IMR-90 (cell line): ENCODE measurements around the gene TAAR2. TPM values are rescaled to one million over a fixed set of nuclear protein-coding genes. Genes with fewer than 3 reads are reported as not detected.

Experiments used
- ATAC-seq: fragments of 200-7000 bp; cut with Tn5 transposase; 2 replicates; pipeline ENCODE4 v1.9.1; 2020; ENCODE audit warnings: low read depth, mild to moderate bottlenecking, moderate library complexity
- BruUV-seq: library from RNA; stranded (reverse); fragments of 400-500 nt; replicated peaks from 2 replicates; lab custom pipeline; 2021; lab: Mats Ljungman, UMichigan
- CTCF ChIA-PET: fragments of 300-600 bp; formaldehyde crosslinking; extraction: SDS; loops from one replicate; lab custom pipeline; 2021; ENCODE audit warnings: antibody characterized with exemption; lab: Yijun Ruan, JAX
- POLR2A ChIA-PET: fragments of 300-600 bp; sonication (Branson Sonifier 250); formaldehyde crosslinking; loops from one replicate; lab custom pipeline; 2022; ENCODE audit warnings: antibody characterized with exemption; ENCODE audit not compliant: unreplicated experiment; lab: Charles Lee
- DNase-seq: peaks from one replicate; pipeline ENCODE4 v3.0.0; 2013
- H2AFZ ChIP-seq: replicated peaks from 2 replicates; pipeline ENCODE3; 2013; ENCODE audit warnings: low read length, mild to moderate bottlenecking; ENCODE audit not compliant: poor library complexity
- H2AK5ac ChIP-seq: 2 replicates; pipeline ENCODE4 v1.6.1; 2013; ENCODE audit warnings: low read depth, low read length, inconsistent platforms
- H2AK9ac ChIP-seq: replicated peaks from 2 replicates; pipeline ENCODE3; 2013; ENCODE audit warnings: mild to moderate bottlenecking, low read depth, low read length, moderate library complexity; ENCODE audit not compliant: poor library complexity
- H2BK120ac ChIP-seq: 2 replicates; pipeline ENCODE4 v1.6.1; 2013; ENCODE audit warnings: low read depth, low read length, inconsistent platforms
- H2BK15ac ChIP-seq: 3 replicates; pipeline ENCODE4 v1.6.1; 2013; ENCODE audit warnings: low read depth, low read length, inconsistent platforms
- H2BK20ac ChIP-seq: 2 replicates; pipeline ENCODE4 v1.6.1; 2013; ENCODE audit warnings: low read depth, mild to moderate bottlenecking, inconsistent platforms, low read length, moderate library complexity
- H2BK5ac ChIP-seq: 2 replicates; pipeline ENCODE4 v1.6.1; 2013; ENCODE audit warnings: mild to moderate bottlenecking, low read depth, low read length, inconsistent platforms; ENCODE audit not compliant: poor library complexity, severe bottlenecking
- H3K14ac ChIP-seq: replicated peaks from 2 replicates; pipeline ENCODE4 v1.6.1; 2013; ENCODE audit warnings: low read depth, low read length, inconsistent platforms
- H3K18ac ChIP-seq: 2 replicates; pipeline ENCODE4 v1.6.1; 2013; ENCODE audit warnings: low read depth, low read length, control low read depth
- H3K23ac ChIP-seq: 2 replicates; pipeline ENCODE4 v1.6.1; 2013; ENCODE audit warnings: low read depth, low read length, inconsistent platforms
- H3K27ac ChIP-seq: 2 replicates; pipeline ENCODE4 v1.5.1; 2013; ENCODE audit warnings: mild to moderate bottlenecking, control low read depth, low read length; ENCODE audit not compliant: insufficient read depth
- H3K27me3 ChIP-seq: 2 replicates; pipeline ENCODE4 v1.6.1; 2013; ENCODE audit warnings: low read length; ENCODE audit not compliant: control insufficient read depth, insufficient read depth
- H3K36me3 ChIP-seq: 2 replicates; pipeline ENCODE4 v1.6.1; 2013; ENCODE audit warnings: low read length, mixed read lengths; ENCODE audit not compliant: control insufficient read depth, insufficient read depth
- H3K4ac ChIP-seq: 2 replicates; pipeline ENCODE4 v1.6.1; 2013; ENCODE audit warnings: low read depth, low read length, inconsistent platforms
- H3K4me1 ChIP-seq: 2 replicates; pipeline ENCODE4 v1.6.1; 2013; ENCODE audit warnings: low read length, mixed read lengths; ENCODE audit not compliant: control insufficient read depth, insufficient read depth
- H3K4me2 ChIP-seq: 2 replicates; pipeline ENCODE4 v1.6.1; 2013; ENCODE audit warnings: low read depth, mild to moderate bottlenecking, control low read depth, low read length, moderate library complexity
- H3K4me3 ChIP-seq: 2 replicates; pipeline ENCODE4 v1.5.1; 2013; ENCODE audit warnings: low read depth, mild to moderate bottlenecking, control low read depth, low read length, moderate library complexity; ENCODE audit not compliant: insufficient read depth
- H3K56ac ChIP-seq: 2 replicates; pipeline ENCODE4 v1.6.1; 2013; ENCODE audit warnings: low read length, inconsistent platforms; ENCODE audit not compliant: insufficient read depth; ENCODE audit errors: extremely low read depth
- H3K79me1 ChIP-seq, 2 experiments: 2 replicates each; pipeline ENCODE4 v1.6.1; 2013; ENCODE audit warnings: low read length in 2 of 2, inconsistent platforms in 1 of 2, low read depth in 1 of 2
- H3K9ac ChIP-seq: 2 replicates; pipeline ENCODE4 v1.6.1; 2013; ENCODE audit warnings: low read depth, low read length, control low read depth
- H3K9me1 ChIP-seq: 2 replicates; pipeline ENCODE4 v1.6.1; 2013; ENCODE audit warnings: low read length, inconsistent platforms; ENCODE audit not compliant: insufficient read depth
- H3K9me3 ChIP-seq: 2 replicates; pipeline ENCODE4 v1.6.1; 2013; ENCODE audit warnings: low read length; ENCODE audit not compliant: control insufficient read depth, insufficient read depth
- H4K20me1 ChIP-seq: 2 replicates; pipeline ENCODE4 v1.6.1; 2013; ENCODE audit warnings: low read length, inconsistent platforms; ENCODE audit not compliant: insufficient read depth
- H4K5ac ChIP-seq: 2 replicates; pipeline ENCODE4 v1.6.1; 2013; ENCODE audit warnings: mild to moderate bottlenecking, low read depth, low read length, control low read depth
- H4K8ac ChIP-seq, 2 experiments: 2 replicates each; pipeline ENCODE4 v1.6.1; 2013; ENCODE audit warnings: low read depth in 2 of 2, low read length in 2 of 2, control low read depth in 1 of 2, inconsistent platforms in 1 of 2
- H4K91ac ChIP-seq: 2 replicates; pipeline ENCODE4 v1.6.1; 2013; ENCODE audit warnings: low read depth, low read length, inconsistent platforms; ENCODE audit not compliant: insufficient read depth
- BHLHE40 ChIP-seq: fragments of 150-350 bp; IDR thresholded peaks from 2 replicates; pipeline ENCODE4 v1.6.1; 2016; ENCODE audit warnings: mild to moderate bottlenecking, low read depth, low read length
- CEBPB ChIP-seq: IDR thresholded peaks from 2 replicates; pipeline ENCODE4 v1.6.1; 2012; ENCODE audit warnings: low read depth, low read length, improper control_type of control experiment
- CHD1 ChIP-seq: IDR thresholded peaks from 2 replicates; pipeline ENCODE4 v1.6.1; 2012; ENCODE audit warnings: low read depth, low read length, improper control_type of control experiment
- FOS ChIP-seq: fragments of 150-350 bp; IDR thresholded peaks from 2 replicates; pipeline ENCODE4 v1.6.1; 2016; ENCODE audit warnings: low read depth, low read length
- MAFK ChIP-seq: IDR thresholded peaks from 2 replicates; pipeline ENCODE4 v1.6.1; 2012; ENCODE audit warnings: low read depth, low read length, improper control_type of control experiment
- MAZ ChIP-seq: IDR thresholded peaks from 2 replicates; pipeline ENCODE4 v1.6.1; 2012; ENCODE audit warnings: low read depth, mild to moderate bottlenecking, low read length, improper control_type of control experiment, moderate library complexity, borderline replicate concordance
- MXI1 ChIP-seq: IDR thresholded peaks from 2 replicates; pipeline ENCODE4 v1.6.1; 2012; ENCODE audit warnings: low read depth, mild to moderate bottlenecking, low read length, moderate library complexity, borderline replicate concordance
- NFE2L2 ChIP-seq: fragments of 150-350 bp; IDR thresholded peaks from 2 replicates; pipeline ENCODE4 v1.6.1; 2016; ENCODE audit warnings: low read depth, mild to moderate bottlenecking, low read length
- POLR2A ChIP-seq: IDR thresholded peaks from 2 replicates; pipeline ENCODE4 v1.6.1; 2012; ENCODE audit warnings: mild to moderate bottlenecking, low read depth, low read length
- RAD21 ChIP-seq: IDR thresholded peaks from 2 replicates; pipeline ENCODE4 v1.6.1; 2012; ENCODE audit warnings: low read length, improper control_type of control experiment
- RCOR1 ChIP-seq: IDR thresholded peaks from 2 replicates; pipeline ENCODE4 v1.6.1; 2012; ENCODE audit warnings: mild to moderate bottlenecking, low read length, improper control_type of control experiment; ENCODE audit not compliant: insufficient replicate concordance
- RFX5 ChIP-seq: IDR thresholded peaks from 2 replicates; pipeline ENCODE4 v1.8.0; 2012; ENCODE audit warnings: low read depth, mild to moderate bottlenecking, low read length, moderate library complexity
- SMC3 ChIP-seq: fragments of 150-350 bp; IDR thresholded peaks from 2 replicates; pipeline ENCODE4 v1.6.1; 2016; ENCODE audit warnings: low read depth, mild to moderate bottlenecking, antibody characterized with exemption, low read length, moderate library complexity
- WGBS, 2 experiments: methylation state at CpG; one replicate each; pipeline versions ENCODE4 v1.1.5 to v1.1.7; 2013; ENCODE audit warnings: missing lambda C conversion rate in 2 of 2; ENCODE audit not compliant: insufficient read length in 1 of 2; ENCODE audit errors: extremely low coverage in 2 of 2; 5-methylcytosine and 5-hydroxymethylcytosine counted together
- dilution Hi-C: fragments of 300-500 bp; cut with HindIII; formaldehyde crosslinking; loops from one replicate; pipeline ENCODE4 v1.14.3; 2018; ENCODE audit warnings: low sequenced_read_pairs; ENCODE audit not compliant: unreplicated experiment
- in situ Hi-C: fragments of 300-500 bp; cut with MboI; formaldehyde crosslinking; loops from 3 replicates; pipeline ENCODE4 v1.14.3; 2019; ENCODE audit warnings: low sequenced_read_pairs, inconsistent platforms, mixed read lengths
- intact Hi-C: fragments of 100-400 bp; cut with micrococcal nuclease; formaldehyde crosslinking; loops from 2 replicates; pipeline ENCODE4 v1.10.0; 2022
- polyA plus RNA-seq, 3 experiments: library from polyadenylated mRNA; depleted of rRNA; stranded (reverse); fragments of >200 nt; gene quantifications; 2 replicates each; pipeline ENCODE4 v1.2.3, GENCODE V29; 2012; ENCODE audit warnings: low replicate concordance in 1 of 3
- total RNA-seq: library from RNA; depleted of rRNA; stranded (reverse); fragments of >200 nt; gene quantifications from 2 replicates; pipeline ENCODE4 v1.2.3, GENCODE V29; 2012
- TF ChIP-seq, protein P1 (sequence below): fragments of 150-350 bp; IDR thresholded peaks from 2 replicates; pipeline ENCODE4 v1.6.1; 2016; ENCODE audit warnings: low read depth, mild to moderate bottlenecking, low read length, moderate library complexity, borderline replicate concordance
- TF ChIP-seq, protein P2 (sequence below): fragments of 150-350 bp; IDR thresholded peaks from 2 replicates; pipeline ENCODE4 v1.6.1; 2017; ENCODE audit warnings: mild to moderate bottlenecking, antibody characterized with exemption, low read length, low read depth
- TF ChIP-seq, protein P3 (sequence below): conservative IDR thresholded peaks from 2 replicates; pipeline ENCODE4 v1.5.1; 2012; ENCODE audit warnings: mild to moderate bottlenecking, low read depth, low read length, improper control_type of control experiment

The TAAR2 gene
- total and polyA plus RNA-seq, 2 of the 4 experiments (the other 2 are of a cell fraction), result not detected

DNA sequence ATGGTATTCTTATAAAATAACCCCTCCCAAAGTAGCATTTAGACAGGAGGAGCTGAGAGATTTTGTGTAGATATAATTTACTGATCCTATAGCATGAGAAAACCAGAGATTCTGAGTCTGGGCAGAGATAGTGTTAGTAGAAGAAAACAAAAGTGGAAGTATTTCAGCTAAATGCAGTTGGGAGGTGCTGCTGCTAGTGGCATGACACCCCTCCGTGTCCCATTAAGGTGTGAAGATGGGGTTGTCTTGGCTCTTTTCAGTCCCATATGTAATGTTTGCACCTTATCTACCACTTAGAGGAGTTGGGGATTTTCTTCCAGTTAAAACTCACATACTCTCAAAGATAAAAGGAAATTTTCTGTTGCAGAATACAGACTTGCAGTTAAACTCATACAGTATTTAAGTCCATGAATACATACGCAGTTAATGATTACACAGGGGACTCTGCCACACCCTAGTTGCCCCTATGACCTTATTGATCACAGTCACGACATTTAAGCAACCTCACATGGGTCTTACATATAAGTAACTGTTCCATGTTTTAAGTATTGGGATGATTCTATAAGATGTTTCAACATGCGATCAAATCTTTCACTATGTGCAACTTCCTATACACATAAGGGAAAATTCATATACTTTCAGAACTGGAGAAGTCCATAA is 11.5 kb downstream of the TAAR2 start:
- CTCF ChIA-PET, result no interaction called here

More for the DNA sequence above, 11.5 kb downstream of the TAAR2 start:
- H3K4me2 ChIP-seq, result no peak overlapping the region
- no peak overlapping the region for H3K27ac ChIP-seq
- H4K20me1 ChIP-seq, result no peaks in the 10 kb centered on the region
- in situ Hi-C loops (no loop called here), dilution Hi-C loops (no loop called here), intact Hi-C loops (loop anchor here (5.0 kb wide), 1 partner anchor 40 kb away; no protein-coding TSS in a partner anchor)
- no peaks in the 10 kb centered on the region for H3K9me3 ChIP-seq
- H2BK15ac ChIP-seq, result no peak overlapping the region
- H3K79me1 ChIP-seq, result no peaks in the 10 kb centered on the region
- BruUV-seq, result no TSS peak
- no peak overlapping the region for H3K18ac ChIP-seq
- H3K9ac ChIP-seq, result no peak overlapping the region
- H3K4me1 ChIP-seq, result no peaks in the 10 kb centered on the region
- no peaks in the 10 kb centered on the region for H3K9me1 ChIP-seq
- no peak overlapping the region for H3K14ac ChIP-seq
- no peak overlapping the region for H2BK20ac ChIP-seq
- H4K8ac ChIP-seq, result no peak overlapping the region
- H3K27me3 ChIP-seq, result peaks cover 18% of the 10 kb centered on the region
- TF ChIP-seq MAFK, result no peak
- TF ChIP-seq, protein P1, sequence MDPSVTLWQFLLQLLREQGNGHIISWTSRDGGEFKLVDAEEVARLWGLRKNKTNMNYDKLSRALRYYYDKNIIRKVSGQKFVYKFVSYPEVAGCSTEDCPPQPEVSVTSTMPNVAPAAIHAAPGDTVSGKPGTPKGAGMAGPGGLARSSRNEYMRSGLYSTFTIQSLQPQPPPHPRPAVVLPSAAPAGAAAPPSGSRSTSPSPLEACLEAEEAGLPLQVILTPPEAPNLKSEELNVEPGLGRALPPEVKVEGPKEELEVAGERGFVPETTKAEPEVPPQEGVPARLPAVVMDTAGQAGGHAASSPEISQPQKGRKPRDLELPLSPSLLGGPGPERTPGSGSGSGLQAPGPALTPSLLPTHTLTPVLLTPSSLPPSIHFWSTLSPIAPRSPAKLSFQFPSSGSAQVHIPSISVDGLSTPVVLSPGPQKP, result no peak
- TF ChIP-seq RAD21, result no peak
- TF ChIP-seq, protein P2, sequence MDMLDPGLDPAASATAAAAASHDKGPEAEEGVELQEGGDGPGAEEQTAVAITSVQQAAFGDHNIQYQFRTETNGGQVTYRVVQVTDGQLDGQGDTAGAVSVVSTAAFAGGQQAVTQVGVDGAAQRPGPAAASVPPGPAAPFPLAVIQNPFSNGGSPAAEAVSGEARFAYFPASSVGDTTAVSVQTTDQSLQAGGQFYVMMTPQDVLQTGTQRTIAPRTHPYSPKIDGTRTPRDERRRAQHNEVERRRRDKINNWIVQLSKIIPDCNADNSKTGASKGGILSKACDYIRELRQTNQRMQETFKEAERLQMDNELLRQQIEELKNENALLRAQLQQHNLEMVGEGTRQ, result no peak
- no peak for TF ChIP-seq MAZ
- TF ChIP-seq, protein P3, sequence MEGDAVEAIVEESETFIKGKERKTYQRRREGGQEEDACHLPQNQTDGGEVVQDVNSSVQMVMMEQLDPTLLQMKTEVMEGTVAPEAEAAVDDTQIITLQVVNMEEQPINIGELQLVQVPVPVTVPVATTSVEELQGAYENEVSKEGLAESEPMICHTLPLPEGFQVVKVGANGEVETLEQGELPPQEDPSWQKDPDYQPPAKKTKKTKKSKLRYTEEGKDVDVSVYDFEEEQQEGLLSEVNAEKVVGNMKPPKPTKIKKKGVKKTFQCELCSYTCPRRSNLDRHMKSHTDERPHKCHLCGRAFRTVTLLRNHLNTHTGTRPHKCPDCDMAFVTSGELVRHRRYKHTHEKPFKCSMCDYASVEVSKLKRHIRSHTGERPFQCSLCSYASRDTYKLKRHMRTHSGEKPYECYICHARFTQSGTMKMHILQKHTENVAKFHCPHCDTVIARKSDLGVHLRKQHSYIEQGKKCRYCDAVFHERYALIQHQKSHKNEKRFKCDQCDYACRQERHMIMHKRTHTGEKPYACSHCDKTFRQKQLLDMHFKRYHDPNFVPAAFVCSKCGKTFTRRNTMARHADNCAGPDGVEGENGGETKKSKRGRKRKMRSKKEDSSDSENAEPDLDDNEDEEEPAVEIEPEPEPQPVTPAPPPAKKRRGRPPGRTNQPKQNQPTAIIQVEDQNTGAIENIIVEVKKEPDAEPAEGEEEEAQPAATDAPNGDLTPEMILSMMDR, result no peak
- TF ChIP-seq RFX5, result no peak
- no peak for TF ChIP-seq NFE2L2
- TF ChIP-seq SMC3, result no peak
- no peak for TF ChIP-seq MXI1
- TF ChIP-seq CHD1, result no peak
- no peak for TF ChIP-seq BHLHE40
- TF ChIP-seq RCOR1, result no peak
- TF ChIP-seq CEBPB, result no peak
- no peak for TF ChIP-seq FOS
- TF ChIP-seq POLR2A, result no peak
- H3K4me3 ChIP-seq, result no peak overlapping the region
- H2AK5ac ChIP-seq, result no peak overlapping the region
- no peak overlapping the region for H4K5ac ChIP-seq
- no peak overlapping the region for H3K4ac ChIP-seq
- WGBS, 2 experiments, result no CpG with 5 or more reads among the region's 4 CpGs
- H3K36me3 ChIP-seq, result no peaks in the 10 kb centered on the region
- H4K91ac ChIP-seq, result no peak overlapping the region
- H2BK120ac ChIP-seq, result no peak overlapping the region
- H2AFZ ChIP-seq, result no peak overlapping the region
- DNase-seq (no peak), ATAC-seq (no peak)
- POLR2A ChIA-PET, result no interaction called here
- no peak overlapping the region for H3K23ac ChIP-seq
- no peak overlapping the region for H2AK9ac ChIP-seq
- H2BK5ac ChIP-seq, result no peak overlapping the region
- no peak overlapping the region for H3K56ac ChIP-seq
